NCI-H2029 (cell line): ENCODE measurements around the gene MPZL3.

Experiments
- DNase-seq: peaks from one replicate; lab custom pipeline; 2025; lab: John Stamatoyannopoulos, UW

Gene MPZL3

GRCh38 chr11:118251858-118252652 lies at the start of gene MPZL3:
MPZL3 (minus strand) TSS chr11:118252365; CDS start chr11:118252294, 71 bp downstream.
- peak; percentile 97 for DNase-seq

- no peak for DNase-seq
Measured at GRCh38 chr11:118301600-118302195, 49.5 kb upstream of the MPZL3 start.

GRCh38 chr11:118295815-118296454 lies 43.8 kb upstream of the MPZL3 start:
- no peak for DNase-seq

GRCh38 chr11:118295199-118295598 lies 43.0 kb upstream of the MPZL3 start:
- DNase-seq, result no peak

- DNase-seq, result no peak
Measured at GRCh38 chr11:118294053-118294452, 41.9 kb upstream of the MPZL3 start.

GRCh38 chr11:118291477-118292135 lies 39.4 kb upstream of the MPZL3 start:
- no peak for DNase-seq

- peak; percentile 11 for DNase-seq
Measured at GRCh38 chr11:118290923-118291322, 38.8 kb upstream of the MPZL3 start.

- no peak for DNase-seq
Measured at GRCh38 chr11:118289401-118289800, 37.2 kb upstream of the MPZL3 start.

- no peak for DNase-seq
Measured at GRCh38 chr11:118287006-118287405, 34.8 kb upstream of the MPZL3 start.

GRCh38 chr11:118286545-118286944 lies 34.4 kb upstream of the MPZL3 start:
- DNase-seq, result no peak

GRCh38 chr11:118283756-118284350 lies 31.7 kb upstream of the MPZL3 start:
- DNase-seq, result no peak

GRCh38 chr11:118283037-118283636 lies 31.0 kb upstream of the MPZL3 start:
- DNase-seq, result no peak

GRCh38 chr11:118282606-118283005 lies 30.4 kb upstream of the MPZL3 start:
- no peak for DNase-seq

- DNase-seq, result no peak
Measured at GRCh38 chr11:118281284-118281683, 29.1 kb upstream of the MPZL3 start.

- DNase-seq, result no peak
Measured at GRCh38 chr11:118277312-118277711, 25.1 kb upstream of the MPZL3 start.

- DNase-seq, result no peak
Measured at GRCh38 chr11:118276422-118276821, 24.3 kb upstream of the MPZL3 start.

- no peak for DNase-seq
Measured at GRCh38 chr11:118275176-118275575, 23.0 kb upstream of the MPZL3 start.

GRCh38 chr11:118274186-118274585 lies 22.0 kb upstream of the MPZL3 start:
- DNase-seq, result no peak

GRCh38 chr11:118272001-118272400 lies 19.8 kb upstream of the MPZL3 start:
- DNase-seq, result no peak

GRCh38 chr11:118267486-118267885 lies 15.3 kb upstream of the MPZL3 start:
- DNase-seq, result no peak

GRCh38 chr11:118265954-118266353 lies 13.8 kb upstream of the MPZL3 start:
- DNase-seq, result peak; percentile 16
